HG03439 (cell line): ENCODE results near the gene THEM4.
"Not testable (repeated sequence)": the region's sequence is repeated elsewhere in the genome, so short reads cannot be mapped to it uniquely, and the experiment has no call there.

Source experiments
- ATAC-seq: cut with Tn5 transposase; IDR thresholded peaks from one replicate; pipeline ENCODE4 v1.9.1; 2021; ENCODE audit warnings: mild to moderate bottlenecking, moderate library complexity; ENCODE audit not compliant: unreplicated experiment

Gene THEM4

DNA sequence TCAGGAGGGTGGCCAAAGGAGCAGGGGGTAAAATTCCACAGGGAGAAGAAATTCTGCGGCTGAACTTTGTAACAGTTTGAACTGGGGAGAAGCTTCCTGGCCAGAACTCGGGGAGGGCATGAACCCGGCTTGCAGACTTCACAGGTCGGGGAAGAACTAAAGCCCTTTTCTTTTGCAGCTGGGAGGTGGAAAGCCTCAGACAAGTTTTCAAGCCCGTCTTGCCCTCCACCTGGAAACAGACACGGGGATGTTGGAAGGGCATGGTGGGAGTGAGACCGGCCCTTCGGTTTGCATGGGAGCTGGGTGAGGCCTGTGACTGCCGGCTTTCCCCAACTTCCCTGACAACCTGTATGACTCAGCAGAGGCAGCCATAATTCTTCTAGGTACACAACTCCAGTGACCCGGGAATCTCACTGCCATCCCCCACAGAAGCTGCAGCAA, 11.3 kb downstream of the THEM4 start:
- ATAC-seq: no peak

DNA sequence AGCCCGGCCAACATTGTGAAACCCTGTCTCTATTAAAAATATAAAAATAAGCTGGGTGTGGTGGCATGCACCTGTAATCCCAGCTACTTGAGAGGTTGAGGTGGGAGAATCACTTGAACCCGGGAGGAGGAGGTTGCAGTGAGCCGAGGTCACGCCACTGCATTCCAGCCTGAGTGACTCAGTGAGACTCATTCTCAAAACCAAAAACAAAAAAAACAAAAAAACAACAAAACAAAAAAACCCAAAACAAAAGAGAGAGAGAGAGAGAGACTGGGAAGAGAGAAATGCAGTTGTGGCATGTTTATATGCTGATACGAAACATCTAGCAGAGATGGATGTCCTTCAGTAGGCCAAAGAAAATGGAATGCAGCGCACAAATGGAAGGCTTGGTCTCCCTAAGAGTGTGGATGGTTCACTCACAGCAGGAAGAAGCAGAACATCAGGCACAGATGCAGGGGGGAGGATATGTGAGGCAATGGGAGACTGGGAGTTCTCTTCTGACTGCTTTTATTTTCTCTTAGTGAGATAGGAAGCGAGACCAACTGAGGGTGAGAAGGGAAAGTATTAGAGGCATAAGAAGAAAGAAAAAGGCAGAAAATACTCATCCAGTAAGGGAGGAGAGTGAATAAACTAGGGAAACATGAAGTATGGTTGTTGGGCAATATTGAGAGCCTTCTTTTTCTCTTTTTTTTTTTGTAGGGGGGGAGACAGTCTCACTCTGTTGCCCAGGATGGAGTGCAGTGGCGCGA, 16.0 kb downstream of the THEM4 start:
- no peak for ATAC-seq

DNA sequence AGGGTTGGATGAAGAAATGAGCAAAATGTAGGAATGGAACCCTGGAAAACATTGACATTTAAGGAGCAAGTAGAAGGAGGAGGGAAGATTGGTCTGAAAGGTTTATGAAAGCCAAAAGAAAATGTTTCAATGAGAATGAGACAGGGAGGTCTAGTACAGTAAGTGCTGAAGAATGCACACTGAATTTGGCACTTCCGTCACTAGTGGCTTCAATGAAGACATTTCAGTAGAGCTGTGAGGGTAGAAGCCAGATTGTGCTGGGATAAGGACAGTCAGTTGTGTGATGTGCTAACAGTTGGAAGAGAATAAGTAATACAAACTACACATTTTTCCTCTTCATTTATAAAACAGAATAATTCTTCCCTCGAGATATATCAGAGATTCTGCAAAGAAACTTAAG, 17.1 kb downstream of the THEM4 start:
- ATAC-seq: no peak

GRCh38 chr1:151891512-151891911, 17.8 kb downstream of the THEM4 start:
- ATAC-seq: no peak

- no peak for ATAC-seq
Measured at GRCh38 chr1:151888972-151889570, 20.2 kb downstream of the THEM4 start.

- ATAC-seq: no peak
Measured at GRCh38 chr1:151887028-151887427, 22.3 kb downstream of the THEM4 start.

- ATAC-seq: no peak
Measured at GRCh38 chr1:151885479-151885878, 23.8 kb downstream of the THEM4 start.

DNA sequence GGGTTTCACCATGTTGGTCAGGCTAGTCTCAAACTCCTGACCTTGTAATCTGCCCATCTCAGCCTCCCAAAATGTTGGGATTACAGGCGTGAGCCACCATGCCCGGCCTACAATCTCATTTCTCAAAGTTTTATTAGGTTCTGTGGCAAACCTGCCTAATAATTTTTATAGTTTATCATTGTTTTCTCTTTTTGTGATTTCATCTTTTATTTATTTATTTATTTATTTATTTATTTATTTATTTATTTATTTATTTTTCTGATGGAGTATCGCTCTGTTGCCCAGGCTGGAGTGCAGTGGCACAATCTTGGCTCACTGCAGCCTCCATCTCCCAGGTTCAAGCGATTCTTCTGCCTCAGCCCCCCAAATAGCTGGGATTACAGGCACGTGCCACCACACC, 24.4 kb downstream of the THEM4 start:
- not testable (repeated sequence) for ATAC-seq

DNA sequence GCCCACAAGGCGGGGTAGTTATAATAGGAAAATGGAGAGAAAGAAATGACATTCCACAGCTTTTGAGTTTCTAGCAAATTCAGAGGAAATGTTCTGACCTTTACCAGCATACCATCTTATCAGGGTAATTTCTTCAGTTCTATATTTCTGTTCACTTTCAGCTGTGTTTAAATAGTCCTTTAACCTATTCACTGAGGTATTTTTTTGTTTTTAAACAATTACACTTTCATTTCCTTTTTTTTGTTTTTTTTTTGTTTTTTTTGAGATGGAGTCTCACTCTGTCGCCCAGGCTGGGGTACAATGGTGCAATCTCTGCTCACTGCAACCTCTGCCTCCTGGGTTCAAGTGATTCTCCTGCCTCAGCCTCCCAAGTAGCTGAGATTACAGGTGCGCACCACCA, 24.9 kb downstream of the THEM4 start:
- ATAC-seq: not testable (repeated sequence)

GRCh38 chr1:151883898-151884297, 25.4 kb downstream of the THEM4 start:
- not testable (repeated sequence) for ATAC-seq

DNA sequence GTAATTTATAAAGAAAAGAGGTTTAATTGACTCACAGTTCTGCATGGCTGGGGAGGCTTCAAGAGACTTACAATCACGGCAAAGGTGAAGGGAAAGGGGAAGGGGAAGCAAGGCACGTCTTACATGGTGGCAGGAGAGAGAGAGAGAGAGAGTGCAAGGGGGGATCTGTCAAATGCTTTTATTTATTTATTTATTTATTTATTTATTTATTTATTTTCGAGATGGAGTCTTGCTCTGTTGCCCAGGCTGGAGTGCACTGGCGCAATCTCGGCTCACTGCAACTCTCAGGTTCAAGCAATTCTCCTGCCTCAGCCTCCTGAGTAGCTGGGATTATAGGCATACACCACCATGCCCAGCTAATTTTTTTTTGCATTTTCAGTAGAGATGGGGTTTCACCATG, 26.4 kb downstream of the THEM4 start:
- ATAC-seq: not testable (repeated sequence)

- no peak for ATAC-seq
Measured at GRCh38 chr1:151882466-151882865, 26.8 kb downstream of the THEM4 start.

GRCh38 chr1:151881479-151881878, 27.8 kb downstream of the THEM4 start:
- ATAC-seq: no peak

DNA sequence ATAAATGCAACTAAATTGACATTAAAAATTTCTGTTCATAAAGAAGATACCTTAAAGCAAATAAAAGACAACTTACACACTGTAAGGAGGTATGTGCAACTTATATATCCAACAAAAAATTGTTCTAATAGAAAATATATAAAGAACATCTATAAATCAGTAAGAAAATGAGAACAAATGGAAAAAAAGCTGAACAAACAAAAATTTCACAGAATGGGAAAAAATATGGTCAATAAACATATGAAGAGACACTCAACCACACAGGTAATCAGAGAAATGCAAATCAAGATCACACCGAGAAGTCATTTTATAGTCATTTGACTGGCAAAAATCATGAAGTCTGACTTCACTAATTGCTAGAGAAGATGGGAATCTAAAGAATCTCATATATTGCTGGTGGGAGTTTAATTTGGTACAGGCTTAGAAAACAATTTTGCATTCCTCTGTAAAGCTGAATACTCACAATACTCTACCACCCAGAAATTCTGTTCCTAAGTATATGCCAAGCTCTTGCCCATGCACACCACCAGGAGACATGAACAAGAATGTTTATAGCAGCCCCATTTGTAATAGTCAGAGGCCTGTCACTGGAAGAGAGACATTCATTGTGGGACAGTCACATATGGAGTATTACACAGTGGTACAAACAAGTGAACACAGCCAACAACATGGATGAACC, 33.8 kb downstream of the THEM4 start:
- ATAC-seq: no peak

- not testable (repeated sequence) for ATAC-seq
Measured at GRCh38 chr1:151872776-151873175, 36.5 kb downstream of the THEM4 start.

DNA sequence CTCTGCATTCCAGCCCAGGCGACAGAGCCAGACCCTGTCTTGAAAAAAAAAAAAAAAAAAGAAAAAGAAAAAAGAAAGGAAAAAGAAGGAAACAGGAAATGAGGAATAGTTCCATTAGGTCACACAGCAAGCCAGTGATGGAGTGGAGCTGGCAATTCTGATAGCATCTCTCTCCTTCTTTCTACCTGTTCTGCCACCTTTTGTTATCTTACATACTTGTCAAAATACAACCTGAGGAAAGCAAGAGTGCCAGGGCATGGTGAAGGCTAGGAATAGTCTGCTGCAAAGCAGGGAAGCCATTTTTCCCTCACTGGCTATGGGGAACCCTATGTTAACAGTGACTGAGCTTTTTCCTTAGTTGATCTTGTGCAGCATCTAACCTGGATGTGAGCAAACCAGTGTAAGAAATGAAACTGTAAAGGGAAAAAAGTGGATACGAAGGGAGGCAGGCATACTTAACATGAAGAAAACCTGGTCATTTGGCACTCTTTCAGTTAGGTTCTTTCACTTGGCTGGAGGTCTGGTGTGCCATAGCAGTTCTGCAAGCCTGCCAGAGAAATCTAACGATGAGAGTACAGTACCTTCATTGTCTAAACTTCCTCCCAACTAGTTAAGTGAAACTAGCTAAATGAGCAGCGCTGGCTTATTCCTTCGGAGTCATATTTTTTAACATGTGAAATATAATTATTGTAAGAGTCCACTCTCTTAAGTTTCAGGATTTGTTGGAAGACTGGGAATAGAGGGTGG, 37.9 kb downstream of the THEM4 start:
- no peak for ATAC-seq

GRCh38 chr1:151868486-151868885, 40.8 kb downstream of the THEM4 start:
- no peak for ATAC-seq

- no peak for ATAC-seq
Measured at GRCh38 chr1:151867765-151868411, 41.4 kb downstream of the THEM4 start.

- ATAC-seq: no peak
Measured at GRCh38 chr1:151867321-151867720, 42.0 kb downstream of the THEM4 start.

- no peak for ATAC-seq
Measured at GRCh38 chr1:151864411-151864810, 44.9 kb downstream of the THEM4 start.

- ATAC-seq: no peak
Measured at GRCh38 chr1:151862604-151863003, 46.7 kb downstream of the THEM4 start.
